RWPE1 (cell line): ENCODE results near the gene KRTAP6-3.

Source experiments
- CTCF ChIA-PET: fragments of 350-600 bp; sonication (Branson Sonifier 250); formaldehyde crosslinking; extraction: SDS; loops from one replicate; lab custom pipeline; 2021; lab: Yijun Ruan, JAX
- POLR2A ChIA-PET: fragments of 400-600 bp; formaldehyde crosslinking; extraction: SDS; loops from one replicate; lab custom pipeline; 2020; ENCODE audit warnings: antibody characterized with exemption; ENCODE audit not compliant: low non-redundant PET; lab: Yijun Ruan, JAX
- DNase-seq: peaks from one replicate; pipeline ENCODE4 v3.0.0; 2012; ENCODE audit warnings: low spot score
- H3K27ac ChIP-seq: fragments of 450-650 bp; 2 replicates; pipeline ENCODE4 v1.5.1; 2017
- TF ChIP-seq, protein P1 (sequence below): fragments of 450-650 bp; conservative IDR thresholded peaks from 2 replicates; pipeline ENCODE4 v1.5.1; 2017; ENCODE audit warnings: low read depth, mild to moderate bottlenecking

The KRTAP6-3 gene

GRCh38 chr21:30563630-30564029, 28.6 kb upstream of the KRTAP6-3 start:
- DNase-seq: no peak
- POLR2A ChIA-PET: no interaction called here
- CTCF ChIA-PET: interaction anchor here (0.6 kb wide), 1 partner anchor 243 kb away, joined by 7 read pairs; no protein-coding TSS in a partner anchor
- no peak overlapping the region for H3K27ac ChIP-seq
- TF ChIP-seq, protein P1, sequence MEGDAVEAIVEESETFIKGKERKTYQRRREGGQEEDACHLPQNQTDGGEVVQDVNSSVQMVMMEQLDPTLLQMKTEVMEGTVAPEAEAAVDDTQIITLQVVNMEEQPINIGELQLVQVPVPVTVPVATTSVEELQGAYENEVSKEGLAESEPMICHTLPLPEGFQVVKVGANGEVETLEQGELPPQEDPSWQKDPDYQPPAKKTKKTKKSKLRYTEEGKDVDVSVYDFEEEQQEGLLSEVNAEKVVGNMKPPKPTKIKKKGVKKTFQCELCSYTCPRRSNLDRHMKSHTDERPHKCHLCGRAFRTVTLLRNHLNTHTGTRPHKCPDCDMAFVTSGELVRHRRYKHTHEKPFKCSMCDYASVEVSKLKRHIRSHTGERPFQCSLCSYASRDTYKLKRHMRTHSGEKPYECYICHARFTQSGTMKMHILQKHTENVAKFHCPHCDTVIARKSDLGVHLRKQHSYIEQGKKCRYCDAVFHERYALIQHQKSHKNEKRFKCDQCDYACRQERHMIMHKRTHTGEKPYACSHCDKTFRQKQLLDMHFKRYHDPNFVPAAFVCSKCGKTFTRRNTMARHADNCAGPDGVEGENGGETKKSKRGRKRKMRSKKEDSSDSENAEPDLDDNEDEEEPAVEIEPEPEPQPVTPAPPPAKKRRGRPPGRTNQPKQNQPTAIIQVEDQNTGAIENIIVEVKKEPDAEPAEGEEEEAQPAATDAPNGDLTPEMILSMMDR: no peak

DNA sequence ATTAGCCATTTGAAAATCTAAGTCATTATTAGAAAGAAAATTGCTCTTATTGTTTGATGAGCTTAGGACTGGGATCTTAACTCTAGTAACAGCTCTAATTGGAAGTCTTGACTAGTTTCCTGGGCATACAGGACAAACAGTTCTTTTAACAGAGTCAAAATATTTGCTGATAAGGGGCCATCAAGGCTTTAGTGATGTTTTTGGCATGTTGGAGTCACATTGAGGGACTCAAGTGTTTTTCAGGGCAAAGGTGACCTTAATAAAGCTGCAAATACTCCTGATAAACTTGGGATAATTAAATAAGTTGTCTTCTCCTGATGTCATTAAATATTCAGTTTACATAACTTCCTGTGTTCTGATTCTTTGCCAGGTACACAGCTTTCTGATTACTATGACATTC, 24.6 kb upstream of the KRTAP6-3 start:
- POLR2A ChIA-PET: no interaction called here
- CTCF ChIA-PET: interaction anchor here (0.5 kb wide), 1 partner anchor 12 kb away, joined by 4 read pairs; no protein-coding TSS in a partner anchor
- DNase-seq: no peak

GRCh38 chr21:30577766-30578165, 14.5 kb upstream of the KRTAP6-3 start:
- POLR2A ChIA-PET: no interaction called here
- H3K27ac ChIP-seq: no peak overlapping the region
- TF ChIP-seq, protein P1: no peak
- CTCF ChIA-PET: no interaction called here
- DNase-seq: no peak

More for the DNA sequence above, 24.6 kb upstream of the KRTAP6-3 start:
- H3K27ac ChIP-seq: no peak overlapping the region
- TF ChIP-seq, protein P1: no peak

DNA sequence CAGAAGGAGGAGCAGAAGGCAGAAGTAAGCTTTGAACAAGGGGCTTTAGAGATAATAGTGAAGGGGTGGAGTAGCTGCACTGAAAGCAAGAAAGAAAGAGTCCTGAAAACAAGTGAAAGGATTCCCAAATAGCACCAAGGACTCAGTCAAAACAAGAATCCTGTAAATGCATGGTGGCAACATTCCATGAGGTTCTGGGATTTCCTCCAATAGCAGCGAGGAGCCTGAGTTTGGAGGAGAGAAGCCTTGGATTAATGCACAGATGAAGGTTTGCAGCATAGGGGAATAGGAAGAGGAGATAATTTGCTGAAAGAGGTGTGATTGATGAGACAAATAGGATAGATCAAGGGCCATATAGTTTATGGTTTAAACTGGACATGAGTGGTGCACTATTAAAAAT, 12.9 kb upstream of the KRTAP6-3 start:
- ChIA-PET POLR2A (no interaction called here), CTCF (no interaction called here)
- H3K27ac ChIP-seq: no peak overlapping the region
- TF ChIP-seq, protein P1: no peak
- DNase-seq: no peak

DNA sequence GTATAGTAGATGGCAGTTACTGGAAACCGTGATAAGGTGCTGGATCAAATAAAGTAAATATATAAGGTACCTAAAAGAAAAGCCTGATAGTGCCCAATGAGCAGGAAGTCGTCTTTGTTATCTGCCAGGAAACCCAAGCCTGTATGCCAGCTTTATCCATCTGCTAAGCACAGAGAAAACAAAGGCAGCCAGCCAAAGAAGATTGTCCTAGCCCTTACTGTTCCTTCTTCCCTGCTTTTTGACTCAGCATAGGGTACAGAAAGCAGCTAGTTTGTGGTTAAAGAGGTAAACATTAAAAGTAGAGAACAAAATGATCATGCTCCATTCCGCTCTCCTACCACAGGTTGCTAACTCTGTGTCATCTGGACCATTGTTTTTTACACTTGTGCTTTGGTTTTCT, 12.1 kb upstream of the KRTAP6-3 start:
- ChIA-PET CTCF (no interaction called here), POLR2A (no interaction called here)
- H3K27ac ChIP-seq: no peak overlapping the region
- DNase-seq: no peak
- TF ChIP-seq, protein P1: no peak

- DNase-seq: no peak
Observed at GRCh38 chr21:30582870-30583269, 9.4 kb upstream of the KRTAP6-3 start.

More at GRCh38 chr21:30582870-30583269, 9.4 kb upstream of the KRTAP6-3 start:
- ChIA-PET POLR2A (no interaction called here), CTCF (no interaction called here)
- TF ChIP-seq, protein P1: no peak
- no peak overlapping the region for H3K27ac ChIP-seq
